RPMI7951 (cell line): Measurements from ENCODE around the gene DCP1B. TPM values are rescaled to one million over a fixed set of nuclear protein-coding genes. Genes with fewer than 3 reads are reported as not detected.
"Not testable (repeated sequence)": the region's sequence is repeated elsewhere in the genome, so short reads cannot be mapped to it uniquely, and the experiment has no call there.

Source experiments
- DNase-seq: peaks from one replicate; pipeline ENCODE4 v3.0.0-alpha.2; 2012; ENCODE audit warnings: low read depth
- total RNA-seq: library from RNA; depleted of rRNA; stranded (reverse); fragments of >200 nt; shearing (Covaris generic); gene quantifications from 2 replicates; pipeline ENCODE4 v1.2.3, GENCODE V29; 2014

Gene DCP1B
- total RNA-seq, 1 experiment from 2014 or later, result 11.2 TPM

- DNase-seq, result no peak
Observed at GRCh38 chr12:1977109-1977508, 27.1 kb downstream of the DCP1B start.

GRCh38 chr12:1974812-1975211 is 29.4 kb downstream of the DCP1B start:
- DNase-seq, result no peak

- no peak for DNase-seq
Observed at GRCh38 chr12:1972856-1973317, 31.4 kb downstream of the DCP1B start.

- peak; percentile 49 for DNase-seq
Observed at GRCh38 chr12:1972260-1972659, 32.0 kb downstream of the DCP1B start.

GRCh38 chr12:1970331-1970900 is 33.8 kb downstream of the DCP1B start:
- no peak for DNase-seq

- DNase-seq, result no peak
Observed at GRCh38 chr12:1966561-1967226, 37.6 kb downstream of the DCP1B start.

- no peak for DNase-seq
Observed at GRCh38 chr12:1965916-1966315, 38.3 kb downstream of the DCP1B start.

- no peak for DNase-seq
Observed at GRCh38 chr12:1962051-1963020, 41.9 kb downstream of the DCP1B start.

- no peak for DNase-seq
Observed at GRCh38 chr12:1956716-1957115, 47.5 kb downstream of the DCP1B start.

GRCh38 chr12:1949771-1950470 is 54.3 kb downstream of the DCP1B start:
- no peak for DNase-seq

- no peak for DNase-seq
Observed at GRCh38 chr12:1948883-1949282, 55.4 kb downstream of the DCP1B start.

- no peak for DNase-seq
Observed at GRCh38 chr12:1947081-1947480, 57.2 kb downstream of the DCP1B start.

GRCh38 chr12:1946296-1946695 is 58.0 kb downstream of the DCP1B start:
- no peak for DNase-seq

GRCh38 chr12:1945502-1945901 is 58.8 kb downstream of the DCP1B start:
- DNase-seq, result not testable (repeated sequence)

GRCh38 chr12:1939801-1940607 is 64.3 kb downstream of the DCP1B start:
- DNase-seq, result peak; percentile 65

- DNase-seq, result no peak
Observed at GRCh38 chr12:1939331-1939730, 64.9 kb downstream of the DCP1B start.

GRCh38 chr12:1937481-1938224 is 66.6 kb downstream of the DCP1B start:
- DNase-seq, result no peak

- DNase-seq, result peak; percentile 6
Observed at GRCh38 chr12:1936406-1937320, 67.6 kb downstream of the DCP1B start.

GRCh38 chr12:1935700-1936378 is 68.4 kb downstream of the DCP1B start:
- DNase-seq, result no peak
